Liver (tissue), 3 donors: ENCODE results near the gene SETD1A.

Source experiments
- EGR1 ChIP-seq, 2 donors: IDR thresholded peaks; 2 replicates each; pipeline ENCODE4 v1.6.1; 2016 to 2018; ENCODE audit warnings: antibody characterized with exemption in 2 of 2, low read depth in 2 of 2
- FOXA2 ChIP-seq: IDR thresholded peaks from 2 replicates; pipeline ENCODE4 v1.6.1; 2016; ENCODE audit warnings: antibody characterized with exemption
- GABPA ChIP-seq, 2 donors: IDR thresholded peaks in 1 of 2; conservative IDR thresholded peaks in 1 of 2; 2 replicates each; pipeline ENCODE4 v1.6.1; 2016; ENCODE audit warnings: antibody characterized with exemption in 2 of 2, mild to moderate bottlenecking in 1 of 2, moderate library complexity in 1 of 2
- HNF4A ChIP-seq, 2 donors: conservative IDR thresholded peaks; 2 replicates each; pipeline ENCODE4 v1.6.1; 2016; ENCODE audit warnings: antibody characterized with exemption in 2 of 2, mild to moderate bottlenecking in 2 of 2
- JUND ChIP-seq, 2 donors: IDR thresholded peaks; 2 replicates each; pipeline ENCODE4 v1.6.1; 2016; ENCODE audit warnings: antibody characterized with exemption in 2 of 2
- RAD21 ChIP-seq, 2 donors: IDR thresholded peaks; 2 replicates each; pipeline ENCODE4 v1.6.1; 2016; ENCODE audit warnings: antibody characterized with exemption in 2 of 2, mild to moderate bottlenecking in 2 of 2
- REST ChIP-seq: IDR thresholded peaks from 2 replicates; pipeline ENCODE4 v1.6.1; 2016; ENCODE audit warnings: antibody characterized with exemption, mild to moderate bottlenecking
- RXRA ChIP-seq, 2 donors: IDR thresholded peaks; 2 replicates each; pipeline ENCODE4 v1.6.1; 2017 to 2018; ENCODE audit warnings: antibody characterized with exemption in 2 of 2, mild to moderate bottlenecking in 1 of 2
- SP1 ChIP-seq: IDR thresholded peaks from 2 replicates; pipeline ENCODE4 v1.6.1; 2018; ENCODE audit warnings: antibody characterized with exemption, mild to moderate bottlenecking
- TAF1 ChIP-seq: conservative IDR thresholded peaks from 2 replicates; pipeline ENCODE4 v1.6.1; 2016; ENCODE audit warnings: antibody characterized with exemption, mild to moderate bottlenecking
- YY1 ChIP-seq: IDR thresholded peaks from 2 replicates; pipeline ENCODE4 v1.6.1; 2016; ENCODE audit warnings: antibody characterized with exemption, mild to moderate bottlenecking
- TF ChIP-seq, protein P1 (sequence below): fragments of 150-350 bp; IDR thresholded peaks from 2 replicates; pipeline ENCODE4 v1.5.1; 2017; ENCODE audit warnings: improper control_type of control experiment, low read depth, low read length; ENCODE audit not compliant: missing input control
- TF ChIP-seq, protein P2 (sequence below): IDR thresholded peaks from 2 replicates; pipeline ENCODE4 v1.6.1; 2016; ENCODE audit warnings: antibody characterized with exemption
- TF ChIP-seq, protein P3 (sequence below): IDR thresholded peaks from 2 replicates; pipeline ENCODE4 v1.6.1; 2016; ENCODE audit warnings: antibody characterized with exemption
- donor health status: healthy.
- donor health status: healthy.

DNA sequence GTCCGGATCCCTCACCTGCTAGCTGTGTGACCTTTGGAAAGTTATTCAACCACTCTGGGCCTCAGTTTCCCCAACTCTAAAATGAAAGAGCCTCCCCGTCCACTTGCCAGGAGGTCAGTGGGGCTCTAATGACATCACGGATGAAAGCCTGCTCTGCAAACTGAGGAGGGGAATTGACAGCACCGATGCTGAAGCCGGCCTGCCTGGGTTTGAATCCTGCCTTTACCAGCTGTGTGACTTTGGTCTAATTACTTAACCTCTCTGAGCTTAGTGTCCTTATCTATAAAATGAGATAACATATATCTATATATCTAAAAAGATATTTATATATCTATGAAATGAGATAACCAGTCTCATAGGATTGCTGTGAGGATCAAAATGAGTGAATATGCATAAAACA lies 51.0 kb downstream of the SETD1A start:
- TF ChIP-seq JUND (IDR thresholded peaks at IDR 0.05) = no peak
- no peak for TF ChIP-seq GABPA (IDR thresholded peaks at IDR 0.05 in 1 of 2, conservative IDR thresholded peaks at IDR 0.05 in 1 of 2)
- TF ChIP-seq, protein P1, sequence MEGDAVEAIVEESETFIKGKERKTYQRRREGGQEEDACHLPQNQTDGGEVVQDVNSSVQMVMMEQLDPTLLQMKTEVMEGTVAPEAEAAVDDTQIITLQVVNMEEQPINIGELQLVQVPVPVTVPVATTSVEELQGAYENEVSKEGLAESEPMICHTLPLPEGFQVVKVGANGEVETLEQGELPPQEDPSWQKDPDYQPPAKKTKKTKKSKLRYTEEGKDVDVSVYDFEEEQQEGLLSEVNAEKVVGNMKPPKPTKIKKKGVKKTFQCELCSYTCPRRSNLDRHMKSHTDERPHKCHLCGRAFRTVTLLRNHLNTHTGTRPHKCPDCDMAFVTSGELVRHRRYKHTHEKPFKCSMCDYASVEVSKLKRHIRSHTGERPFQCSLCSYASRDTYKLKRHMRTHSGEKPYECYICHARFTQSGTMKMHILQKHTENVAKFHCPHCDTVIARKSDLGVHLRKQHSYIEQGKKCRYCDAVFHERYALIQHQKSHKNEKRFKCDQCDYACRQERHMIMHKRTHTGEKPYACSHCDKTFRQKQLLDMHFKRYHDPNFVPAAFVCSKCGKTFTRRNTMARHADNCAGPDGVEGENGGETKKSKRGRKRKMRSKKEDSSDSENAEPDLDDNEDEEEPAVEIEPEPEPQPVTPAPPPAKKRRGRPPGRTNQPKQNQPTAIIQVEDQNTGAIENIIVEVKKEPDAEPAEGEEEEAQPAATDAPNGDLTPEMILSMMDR = no peak
- no peak for TF ChIP-seq RAD21 (IDR thresholded peaks at IDR 0.05)
- TF ChIP-seq REST = no peak
- no peak for TF ChIP-seq YY1
- no peak for TF ChIP-seq SP1
- no peak for TF ChIP-seq TAF1
- TF ChIP-seq, protein P2, sequence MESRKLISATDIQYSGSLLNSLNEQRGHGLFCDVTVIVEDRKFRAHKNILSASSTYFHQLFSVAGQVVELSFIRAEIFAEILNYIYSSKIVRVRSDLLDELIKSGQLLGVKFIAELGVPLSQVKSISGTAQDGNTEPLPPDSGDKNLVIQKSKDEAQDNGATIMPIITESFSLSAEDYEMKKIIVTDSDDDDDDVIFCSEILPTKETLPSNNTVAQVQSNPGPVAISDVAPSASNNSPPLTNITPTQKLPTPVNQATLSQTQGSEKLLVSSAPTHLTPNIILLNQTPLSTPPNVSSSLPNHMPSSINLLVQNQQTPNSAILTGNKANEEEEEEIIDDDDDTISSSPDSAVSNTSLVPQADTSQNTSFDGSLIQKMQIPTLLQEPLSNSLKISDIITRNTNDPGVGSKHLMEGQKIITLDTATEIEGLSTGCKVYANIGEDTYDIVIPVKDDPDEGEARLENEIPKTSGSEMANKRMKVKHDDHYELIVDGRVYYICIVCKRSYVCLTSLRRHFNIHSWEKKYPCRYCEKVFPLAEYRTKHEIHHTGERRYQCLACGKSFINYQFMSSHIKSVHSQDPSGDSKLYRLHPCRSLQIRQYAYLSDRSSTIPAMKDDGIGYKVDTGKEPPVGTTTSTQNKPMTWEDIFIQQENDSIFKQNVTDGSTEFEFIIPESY = no peak
- TF ChIP-seq EGR1 (IDR thresholded peaks at IDR 0.05; ENCODE audit: low read depth in 2 of 2) = no peak
- TF ChIP-seq FOXA2 = no peak
- no peak for TF ChIP-seq HNF4A (conservative IDR thresholded peaks at IDR 0.05)
- TF ChIP-seq, protein P3, sequence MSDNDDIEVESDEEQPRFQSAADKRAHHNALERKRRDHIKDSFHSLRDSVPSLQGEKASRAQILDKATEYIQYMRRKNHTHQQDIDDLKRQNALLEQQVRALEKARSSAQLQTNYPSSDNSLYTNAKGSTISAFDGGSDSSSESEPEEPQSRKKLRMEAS = no peak
- no peak for TF ChIP-seq RXRA (IDR thresholded peaks at IDR 0.05)
